WTC11 (cell line): Measurements from ENCODE around the gene PTPRN2. TPM values are rescaled to one million over a fixed set of nuclear protein-coding genes. Genes with fewer than 3 reads are reported as not detected.

Source experiments
- ATAC-seq: fragments of 200-7000 bp; cut with Tn5 transposase; 2 replicates; pipeline ENCODE4 v1.10.0; 2021; ENCODE audit warnings: mild to moderate bottlenecking, moderate library complexity
- CTCF ChIA-PET: fragments of 300-600 bp; sonication (Branson Sonifier 250); formaldehyde crosslinking; loops from one replicate; lab custom pipeline; 2021; ENCODE audit warnings: antibody characterized with exemption; lab: Charles Lee
- POLR2A ChIA-PET: fragments of 350-600 bp; sonication (Branson Sonifier 250); formaldehyde crosslinking; loops from one replicate; lab custom pipeline; 2021; ENCODE audit warnings: antibody characterized with exemption; lab: Charles Lee
- DNase-seq: peaks from one replicate; pipeline ENCODE4 v3.0.0; 2021; ENCODE audit warnings: low spot score
- H3K27ac Mint-ChIP-seq: 2 replicates; pipeline ENCODE4 v1.8.0; 2021; ENCODE audit warnings: mixed read lengths
- H3K27me3 Mint-ChIP-seq: 2 replicates; pipeline ENCODE4 v1.8.0; 2021; ENCODE audit warnings: low read depth, mild to moderate bottlenecking, moderate library complexity, mixed read lengths
- H3K36me3 Mint-ChIP-seq: 2 replicates; pipeline ENCODE4 v1.8.0; 2021; ENCODE audit warnings: mixed read lengths
- H3K4me1 Mint-ChIP-seq: 2 replicates; pipeline ENCODE4 v1.8.0; 2022; ENCODE audit warnings: mixed read lengths
- H3K4me3 Mint-ChIP-seq: 2 replicates; pipeline ENCODE4 v1.8.0; 2021; ENCODE audit warnings: mild to moderate bottlenecking, moderate library complexity, mixed read lengths
- H3K9me3 Mint-ChIP-seq: 2 replicates; pipeline ENCODE4 v1.8.0; 2021; ENCODE audit warnings: mixed read lengths
- ARID4B ChIP-seq: sonication (generic); formaldehyde crosslinking; IDR thresholded peaks from 2 replicates; pipeline ENCODE4 v1.8.0; 2023; ENCODE audit warnings: missing genetic modification reagents, mild to moderate bottlenecking, borderline replicate concordance
- ATF2 ChIP-seq: sonication (generic); formaldehyde crosslinking; IDR thresholded peaks from 2 replicates; pipeline ENCODE4 v1.8.1; 2022; ENCODE audit warnings: low read depth, missing genetic modification reagents, borderline replicate concordance
- ERG ChIP-seq: fragments of 250-450 bp; sonication (Bioruptor Pico); IDR thresholded peaks from 2 replicates; pipeline ENCODE4 v1.8.0; 2021; ENCODE audit warnings: mild to moderate bottlenecking
- FOXK1 ChIP-seq: sonication (generic); formaldehyde crosslinking; IDR thresholded peaks from 2 replicates; pipeline ENCODE4 v1.8.0; 2022; ENCODE audit warnings: mild to moderate bottlenecking, moderate library complexity, missing genetic modification reagents
- FOXP1 ChIP-seq: sonication (generic); formaldehyde crosslinking; IDR thresholded peaks from 2 replicates; pipeline ENCODE4 v1.8.0; 2022; ENCODE audit warnings: missing genetic modification reagents, mild to moderate bottlenecking, moderate library complexity, borderline replicate concordance
- GRHL2 ChIP-seq: fragments of 250-450 bp; sonication (Bioruptor Pico); IDR thresholded peaks from 2 replicates; pipeline ENCODE4 v1.8.0; 2022; ENCODE audit warnings: mild to moderate bottlenecking, moderate library complexity; ENCODE audit not compliant: insufficient replicate concordance, severe bottlenecking
- MXD4 ChIP-seq: fragments of 250-450 bp; sonication (Bioruptor Pico); IDR thresholded peaks from 2 replicates; pipeline ENCODE4 v1.8.0; 2021; ENCODE audit warnings: mild to moderate bottlenecking, moderate library complexity, borderline replicate concordance
- NR1H2 ChIP-seq: sonication (generic); formaldehyde crosslinking; IDR thresholded peaks from 2 replicates; pipeline ENCODE4 v1.9.0; 2021; ENCODE audit warnings: mild to moderate bottlenecking, moderate library complexity, missing genetic modification reagents
- NR3C1 ChIP-seq: sonication (generic); formaldehyde crosslinking; conservative IDR thresholded peaks from 2 replicates; pipeline ENCODE4 v1.8.1; 2023; ENCODE audit warnings: low read depth, mild to moderate bottlenecking, missing genetic modification reagents
- PRRX2 ChIP-seq: fragments of 250-450 bp; sonication (Bioruptor Pico); IDR thresholded peaks from 2 replicates; pipeline ENCODE4 v1.8.0; 2021; ENCODE audit warnings: mild to moderate bottlenecking
- SMAD3 ChIP-seq: sonication (generic); formaldehyde crosslinking; IDR thresholded peaks from 2 replicates; pipeline ENCODE4 v1.8.0; 2022; ENCODE audit warnings: missing genetic modification reagents, mild to moderate bottlenecking, borderline replicate concordance
- ZMAT4 ChIP-seq: fragments of 250-450 bp; sonication (Bioruptor Pico); IDR thresholded peaks from 2 replicates; pipeline ENCODE4 v1.9.0; 2021; ENCODE audit warnings: mild to moderate bottlenecking
- ZNF263 ChIP-seq: sonication (generic); formaldehyde crosslinking; IDR thresholded peaks from 2 replicates; pipeline ENCODE4 v1.8.1; 2022; ENCODE audit warnings: low read depth, mild to moderate bottlenecking, moderate library complexity, missing genetic modification reagents
- ZNF317 ChIP-seq: sonication (generic); formaldehyde crosslinking; IDR thresholded peaks from 2 replicates; pipeline ENCODE4 v1.8.1; 2023; ENCODE audit warnings: low read depth, mild to moderate bottlenecking, moderate library complexity, missing genetic modification reagents, borderline replicate concordance
- ZNF416 ChIP-seq: fragments of 250-450 bp; sonication (Bioruptor Pico); IDR thresholded peaks from 2 replicates; pipeline ENCODE4 v1.9.0; 2021; ENCODE audit warnings: mild to moderate bottlenecking, inconsistent platforms
- ZNF425 ChIP-seq: fragments of 250-450 bp; sonication (Bioruptor Pico); conservative IDR thresholded peaks from 2 replicates; pipeline ENCODE4 v1.9.0; 2021; ENCODE audit warnings: mild to moderate bottlenecking
- total RNA-seq: library from RNA; stranded (reverse); gene quantifications from 3 replicates; pipeline ENCODE4 v1.2.3, GENCODE V29; 2021

PTPRN2 gene
- total RNA-seq, 1 experiment from 2014 or later, result 4.7 TPM

- TF ChIP-seq ZNF425 (CRISPR knock-in tag), result no peak
- no peak for TF ChIP-seq GRHL2 (CRISPR knock-in tag)
- no peak for TF ChIP-seq ZMAT4
Measured at GRCh38 chr7:157986051-157986450, 601.6 kb downstream of the PTPRN2 start (continued).

- Mint-ChIP-seq H3K4me1 (no peaks in the 10 kb centered on the region; the same call in 1 of the 2 replicates), H3K4me3 (no peak overlapping the region), H3K9me3 (peaks cover 12% of the 10 kb centered on the region), H3K36me3 (peaks cover 20% of the 10 kb centered on the region), H3K27me3 (no peaks in the 10 kb centered on the region), H3K27ac (no peak overlapping the region)
- no peak for TF ChIP-seq PRRX2
- no peak for TF ChIP-seq NR1H2
- no peak for TF ChIP-seq FOXP1 (CRISPR knock-in tag)
- no peak for TF ChIP-seq FOXK1 (CRISPR knock-in tag)
- TF ChIP-seq ERG, result no peak
- POLR2A ChIA-PET, result no interaction called here
- CTCF ChIA-PET, result no interaction called here
- ATAC-seq (no peak), DNase-seq (no peak)
Measured at GRCh38 chr7:157985636-157986035, 602.0 kb downstream of the PTPRN2 start.

- DNase-seq, result no peak
- CTCF ChIA-PET, result interaction anchor here (0.5 to 0.7 kb wide), 2 partner anchors 14 to 60 kb away, joined by 4 read pairs; no protein-coding TSS in a partner anchor
- no peak overlapping the region; the same call in 1 of the 2 replicates for H3K27ac Mint-ChIP-seq
- no peak overlapping the region for H3K4me3 Mint-ChIP-seq
- TF ChIP-seq ATF2 (no peak), NR3C1 (no peak), ZNF263 (CRISPR knock-in tag) (no peak)
- TF ChIP-seq, all 79 proteins: peak for 0
- Mint-ChIP-seq H3K9me3 (peaks cover 18% of the 10 kb centered on the region), H3K36me3 (peaks cover 16% of the 10 kb centered on the region), H3K4me1 (no peaks in the 10 kb centered on the region; the same call in 1 of the 2 replicates), H3K27me3 (no peaks in the 10 kb centered on the region)
- POLR2A ChIA-PET, result no interaction called here
- no peak for ATAC-seq
Measured at GRCh38 chr7:157984423-157985163, 603.0 kb downstream of the PTPRN2 start.

- ChIA-PET POLR2A (no interaction called here), CTCF (interaction anchor here (0.7 kb wide), 1 partner anchor 61 kb away, joined by 4 read pairs; no protein-coding TSS in a partner anchor)
- H3K36me3 Mint-ChIP-seq, result peaks cover 12% of the 10 kb centered on the region
- ATAC-seq (no peak; the same call in 1 of the 2 replicates), DNase-seq (no peak)
- no peak overlapping the region for H3K4me3 Mint-ChIP-seq
- H3K9me3 Mint-ChIP-seq, result peaks cover 18% of the 10 kb centered on the region
- H3K27ac Mint-ChIP-seq, result no peak overlapping the region
- H3K27me3 Mint-ChIP-seq, result no peaks in the 10 kb centered on the region
- H3K4me1 Mint-ChIP-seq, result no peaks in the 10 kb centered on the region
- TF ChIP-seq ZNF317, result no peak
- TF ChIP-seq MXD4 (CRISPR knock-in tag), result no peak
- TF ChIP-seq SMAD3 (CRISPR knock-in tag), result no peak
- no peak for TF ChIP-seq PRRX2
- no peak for TF ChIP-seq ZMAT4
- TF ChIP-seq ARID4B (CRISPR knock-in tag), result no peak
- TF ChIP-seq ZNF416 (CRISPR knock-in tag), result no peak
Measured at GRCh38 chr7:157983502-157984422, 603.9 kb downstream of the PTPRN2 start.
